Stimulated activated CD8-positive, alpha-beta memory T cell treated with anti-CD3 and anti-CD28 coated beads, Interleukin-12 subunit alpha, Interleukin-12 subunit beta, amount 100 ng/mL, for 4 hours (primary cell): ENCODE results near the gene SCEL.
"Not testable (repeated sequence)": the region's sequence is repeated elsewhere in the genome, so short reads cannot be mapped to it uniquely, and the experiment has no call there.

Experiments
- DNase-seq: peaks from one replicate; pipeline ENCODE4 v3.0.0-alpha.2; 2020; ENCODE audit warnings: low read depth

The SCEL gene

GRCh38 chr13:77662831-77663230 is 127.3 kb downstream of the SCEL start:
- DNase-seq = not testable (repeated sequence)

- no peak for DNase-seq
Observed at GRCh38 chr13:77674852-77675251, 139.3 kb downstream of the SCEL start.

DNA sequence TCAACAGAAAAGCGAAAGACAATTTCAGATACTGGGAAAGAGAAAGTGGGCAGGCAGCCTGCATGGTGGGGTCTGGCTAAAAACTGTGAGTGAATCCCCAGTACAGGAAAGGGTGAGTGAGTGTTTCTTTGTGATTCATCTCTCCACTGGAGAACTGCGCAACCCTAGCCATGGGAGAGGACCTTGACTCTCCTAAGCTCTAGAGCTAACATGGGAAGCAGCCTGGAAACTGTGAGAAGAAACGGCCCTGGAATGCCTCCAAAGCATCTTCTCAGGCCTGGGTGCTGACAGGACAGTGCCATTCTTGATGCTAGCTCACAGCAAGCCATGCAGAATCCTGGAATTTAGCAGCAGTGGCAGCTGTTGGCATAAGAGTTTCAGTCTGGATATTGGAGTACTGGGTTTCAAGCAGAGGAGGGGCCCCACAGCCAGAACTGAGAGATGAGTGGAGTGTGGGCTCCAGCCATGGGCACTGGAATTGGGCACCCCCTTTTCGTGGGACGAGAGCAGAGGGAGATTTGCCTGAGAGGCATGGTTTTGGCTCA is 143.3 kb downstream of the SCEL start:
- no peak for DNase-seq

- no peak for DNase-seq
Observed at GRCh38 chr13:77687799-77688198, 152.3 kb downstream of the SCEL start.

DNA sequence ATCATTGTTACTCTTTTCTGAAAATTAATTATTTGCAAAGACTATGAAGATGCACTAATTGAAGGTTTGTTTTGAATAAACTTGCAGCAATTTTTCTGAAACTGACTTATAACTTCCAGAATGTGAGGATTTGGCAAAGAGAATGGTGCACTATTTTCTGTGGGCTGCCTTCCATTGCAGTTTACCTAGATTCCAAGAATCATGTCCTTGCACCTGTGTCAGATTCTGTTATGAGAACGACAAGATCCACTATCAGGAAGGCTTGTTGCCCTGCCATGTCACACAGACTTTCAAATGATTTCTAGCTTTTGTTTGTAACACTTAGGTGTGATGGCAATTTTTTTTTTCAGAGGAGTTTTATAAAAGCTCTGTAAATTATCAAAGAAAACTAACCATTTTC is 156.4 kb downstream of the SCEL start:
- no peak for DNase-seq

DNA sequence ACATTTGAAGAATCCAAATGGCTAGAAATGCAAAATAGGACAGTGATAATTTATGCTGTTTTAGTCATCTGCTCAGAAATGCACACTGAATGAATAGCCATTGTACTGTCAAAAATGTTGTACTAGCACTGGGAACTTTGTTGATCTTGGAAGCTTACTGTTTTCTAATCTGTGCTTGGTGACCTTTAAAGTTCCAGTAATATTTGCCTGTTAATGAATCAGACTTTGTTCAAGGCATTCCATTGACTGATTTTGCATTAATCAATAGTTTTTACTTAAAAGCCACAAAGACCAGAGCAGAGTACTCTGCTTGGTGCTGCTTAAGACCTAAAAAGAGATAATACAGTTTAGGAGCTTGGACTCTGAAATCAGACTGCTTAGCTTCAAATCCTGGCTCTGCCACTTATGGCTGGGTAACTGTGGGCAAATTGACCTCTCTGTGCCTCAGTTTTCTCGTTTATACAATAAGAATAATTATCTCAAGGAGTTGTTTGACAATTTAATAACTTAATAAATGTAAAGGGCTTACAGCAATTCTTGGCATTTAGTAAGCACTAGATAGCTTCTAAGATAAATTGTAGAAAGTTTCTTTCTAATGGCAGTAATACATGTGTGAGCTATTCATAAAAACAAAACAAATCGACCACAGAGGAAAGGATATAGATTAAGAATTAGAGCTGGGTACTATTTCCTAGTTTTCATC is 157.4 kb downstream of the SCEL start:
- DNase-seq = no peak

GRCh38 chr13:77693449-77693940 is 158.0 kb downstream of the SCEL start:
- no peak for DNase-seq
